NCI-H1694 treated with DMSO at 0.1 percent for 48 hours (cell line): ENCODE data around the gene OTOP2.

Experiments used
- DNase-seq: peaks from one replicate; lab custom pipeline; 2025; lab: John Stamatoyannopoulos, UW

OTOP2 gene

DNA sequence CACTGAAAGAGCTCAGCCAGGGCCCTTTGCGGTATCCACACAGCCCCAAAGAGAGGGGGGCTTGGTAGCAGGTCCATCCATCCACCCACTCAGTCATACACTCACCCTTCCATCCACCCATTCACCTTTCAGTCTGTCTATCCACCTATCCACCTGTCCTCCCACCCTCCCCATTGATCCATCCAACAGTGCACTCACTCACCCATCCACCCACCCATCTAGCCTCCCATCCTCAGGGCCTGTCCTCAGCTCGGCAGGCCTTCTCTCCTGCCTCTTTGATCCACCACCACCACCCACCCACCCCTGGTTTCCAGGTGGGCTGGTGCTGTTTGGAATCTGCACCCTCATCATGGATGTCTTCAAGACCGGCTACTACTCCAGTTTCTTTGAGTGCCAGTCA lies 1.2 kb downstream of the OTOP2 start:
- no peak for DNase-seq

DNA sequence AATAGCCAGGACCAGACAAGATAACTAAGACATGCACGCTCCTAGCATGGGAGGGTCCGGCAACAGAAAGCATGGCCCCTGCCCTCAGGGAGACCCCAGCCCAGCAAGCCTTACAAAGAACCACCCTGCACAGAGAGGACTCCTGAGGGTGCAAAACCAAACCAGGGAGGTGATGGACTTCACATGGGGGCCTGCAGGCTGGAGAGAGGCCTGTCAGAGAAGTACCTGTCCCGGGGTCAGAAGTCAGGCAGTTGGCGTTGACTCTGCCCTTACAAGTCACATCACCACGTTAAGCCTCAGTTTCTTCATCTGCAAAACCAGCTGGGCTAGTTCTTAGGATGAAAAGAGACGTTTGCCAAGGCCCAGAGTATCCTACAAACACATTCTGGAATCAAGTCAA lies 4.7 kb downstream of the OTOP2 start:
- DNase-seq: no peak

DNA sequence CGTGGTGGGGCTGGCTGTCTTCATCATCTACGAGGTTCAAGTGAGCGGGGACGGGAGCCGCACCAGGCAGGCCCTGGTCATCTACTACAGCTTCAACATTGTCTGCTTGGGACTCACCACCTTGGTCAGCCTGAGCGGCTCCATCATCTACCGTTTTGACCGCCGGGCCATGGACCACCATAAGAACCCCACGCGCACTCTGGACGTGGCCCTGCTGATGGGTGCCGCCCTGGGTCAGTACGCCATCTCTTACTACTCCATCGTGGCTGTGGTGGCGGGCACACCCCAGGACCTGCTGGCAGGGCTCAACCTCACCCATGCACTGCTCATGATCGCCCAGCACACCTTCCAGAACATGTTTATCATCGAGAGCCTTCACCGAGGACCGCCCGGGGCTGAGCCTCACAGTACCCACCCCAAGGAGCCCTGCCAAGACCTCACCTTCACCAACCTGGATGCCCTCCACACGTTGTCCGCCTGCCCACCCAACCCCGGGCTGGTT lies 6.5 kb downstream of the OTOP2 start:
- DNase-seq: no peak

DNA sequence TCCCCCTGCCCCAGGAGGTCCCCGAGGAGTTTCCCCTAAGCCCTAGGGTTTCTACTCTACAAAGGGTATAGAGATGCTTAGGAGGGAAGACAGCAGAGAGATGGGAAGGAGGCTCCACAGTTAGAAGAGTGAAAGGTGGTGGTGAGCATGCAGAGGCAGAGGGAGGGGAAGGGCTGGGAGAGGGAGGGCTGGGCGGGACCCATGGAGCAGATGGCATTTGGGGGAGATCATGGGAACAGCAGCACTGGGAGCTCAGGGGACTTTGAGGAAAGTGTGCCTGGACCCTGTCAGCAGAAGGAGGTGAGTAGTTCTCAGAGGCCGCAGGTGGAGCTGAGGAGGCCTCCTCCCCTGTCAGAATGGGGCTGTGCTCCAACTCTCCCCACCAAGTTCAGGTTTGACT lies 11.0 kb downstream of the OTOP2 start:
- no peak for DNase-seq

DNA sequence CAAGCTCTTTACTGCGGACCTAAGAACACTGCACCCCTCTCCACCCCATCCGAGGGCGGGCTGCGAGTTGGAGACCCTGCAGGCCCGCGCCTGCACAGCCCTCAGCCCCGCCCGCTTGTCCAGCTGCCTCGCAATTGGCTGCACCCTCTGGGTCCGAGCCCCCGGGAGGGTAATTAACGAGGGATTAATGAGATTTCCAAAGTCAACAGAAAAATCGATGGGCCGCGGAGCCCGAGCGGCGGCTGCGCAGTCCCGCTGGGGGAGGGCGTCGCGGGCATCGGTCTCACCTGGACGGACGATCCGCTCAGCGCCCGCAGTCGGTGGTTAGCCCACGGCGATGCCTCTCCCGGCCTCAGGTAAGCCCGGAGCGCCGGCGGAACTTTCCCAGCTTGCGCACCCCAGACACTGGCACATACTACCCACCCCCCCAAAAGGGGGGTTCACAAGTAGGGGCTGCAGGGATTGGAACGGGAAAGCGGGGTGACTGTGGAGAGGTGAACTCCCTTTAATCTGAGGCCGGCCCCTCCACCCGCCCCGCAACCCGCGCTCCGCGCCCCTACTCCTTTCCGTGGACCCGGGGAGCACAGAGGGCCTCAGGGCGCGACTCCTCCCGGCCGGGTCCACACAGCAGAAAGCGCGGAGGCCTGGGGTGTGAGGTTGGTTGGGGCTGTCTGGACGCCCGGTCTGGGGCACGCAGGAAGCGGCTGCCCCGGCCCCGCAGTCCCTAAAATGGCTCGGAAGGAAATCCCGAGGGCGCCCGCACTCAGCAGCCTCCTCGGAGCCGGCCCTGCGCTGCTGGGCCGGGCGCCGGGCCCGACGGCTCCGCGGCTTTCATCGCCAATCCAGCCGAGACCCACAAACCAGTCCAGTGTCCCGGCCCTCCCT lies 11.8 kb downstream of the OTOP2 start, which contains the start of gene OTOP3:
Gene OTOP3, plus strand, starts transcription at position 314 of the 885 bp plus-strand sequence. Its CDS starts 24 bp downstream, at position 338.
- no peak for DNase-seq

DNA sequence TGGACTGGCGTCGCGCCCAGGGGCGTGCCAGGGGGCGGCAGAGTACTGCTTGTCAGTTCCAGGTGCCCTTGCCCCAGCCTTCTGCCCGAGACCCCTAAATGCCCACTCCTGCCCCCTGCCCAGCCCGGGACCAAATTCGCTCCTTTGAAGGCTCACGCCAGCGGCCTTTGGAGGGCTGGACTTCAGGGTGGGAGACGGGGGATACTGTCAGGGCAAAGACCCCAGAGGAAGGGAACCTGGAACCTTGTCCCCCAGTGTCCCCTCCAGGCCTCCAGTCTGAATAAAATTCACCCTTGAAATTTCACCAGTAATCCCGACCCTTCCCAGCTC lies 12.4 kb downstream of the OTOP2 start:
- DNase-seq: no peak

DNA sequence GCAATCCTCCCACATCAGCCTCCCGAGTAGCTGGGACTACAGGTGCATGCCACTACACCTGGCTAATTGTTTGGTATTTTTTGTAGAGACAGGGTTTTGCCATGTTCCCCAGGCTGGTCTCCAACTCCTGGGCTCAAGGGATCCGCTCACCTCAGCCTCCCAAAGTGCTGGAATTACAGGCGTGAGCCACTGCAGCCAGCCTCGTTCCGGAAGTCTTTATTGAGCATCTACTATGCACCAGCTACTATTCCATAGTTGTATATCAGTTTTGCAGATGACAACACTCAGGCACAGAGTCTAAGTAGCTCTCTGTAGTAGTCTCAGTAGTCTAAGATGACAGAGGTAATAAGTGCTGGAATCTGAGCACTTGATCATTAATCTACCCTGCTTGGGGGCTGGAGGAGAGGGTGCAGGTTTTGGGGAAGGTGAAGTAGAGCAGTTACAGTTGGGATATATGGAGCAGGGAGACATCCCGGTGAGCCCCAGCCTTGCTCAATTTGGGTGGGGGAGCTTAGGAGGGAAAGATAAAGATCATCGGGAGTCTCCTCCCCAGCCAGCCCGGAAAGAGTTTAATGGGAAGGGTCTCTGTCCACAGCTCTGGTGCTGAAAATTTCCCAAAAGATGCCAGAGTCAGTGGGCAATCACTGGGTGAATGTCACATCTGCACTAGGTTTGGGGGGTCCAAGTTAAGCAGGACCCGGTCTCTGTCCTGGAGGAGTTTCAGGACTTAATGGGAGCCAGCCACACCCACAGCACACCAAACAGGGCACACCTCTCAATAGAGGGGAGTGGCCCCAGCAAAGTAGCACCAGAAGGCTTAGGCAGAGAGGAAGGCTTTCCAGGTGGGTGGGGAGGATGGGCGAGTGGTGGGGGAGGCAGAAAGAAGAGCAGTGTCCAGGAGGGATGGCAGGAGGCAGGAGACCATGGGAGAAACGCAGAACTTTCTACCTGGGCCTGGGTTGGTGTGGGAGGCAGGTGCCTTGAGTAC lies 13.3 kb downstream of the OTOP2 start:
- DNase-seq: no peak

DNA sequence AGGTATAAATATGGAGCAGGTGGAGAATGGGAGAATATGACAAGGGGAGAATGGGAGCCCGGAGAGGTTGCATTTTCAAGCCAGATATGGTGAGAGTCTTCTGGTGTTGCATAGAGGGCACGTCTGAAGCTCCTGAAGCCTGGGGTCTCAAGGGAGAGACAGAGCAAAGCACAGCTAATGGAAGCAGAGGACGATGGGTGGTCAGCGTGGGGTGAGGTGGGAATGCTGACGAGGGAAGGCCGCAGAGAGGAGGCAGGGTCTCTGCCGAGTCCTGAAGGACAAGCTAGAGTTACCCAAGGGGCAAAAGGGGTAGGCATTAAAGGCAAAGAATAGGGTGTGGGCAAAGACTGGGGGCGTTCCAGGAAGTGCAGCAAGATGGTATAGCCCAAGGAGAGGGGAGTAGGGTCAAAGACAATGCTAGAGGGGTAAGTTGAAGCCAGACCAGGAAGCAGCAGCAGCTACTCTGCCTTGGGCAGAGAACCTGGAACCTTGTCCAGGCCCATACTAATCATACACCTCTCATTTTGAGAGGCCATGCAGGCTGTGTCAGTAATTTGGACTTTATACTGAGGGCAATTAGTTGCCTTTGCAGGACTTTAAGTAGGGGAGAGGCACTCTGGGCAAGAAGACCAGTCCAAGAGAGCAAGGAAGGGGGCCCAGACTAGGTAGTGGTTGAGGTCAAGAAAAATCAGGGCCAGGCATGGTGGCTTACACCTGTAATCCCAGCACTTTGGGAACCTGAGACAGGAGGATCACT lies 14.3 kb downstream of the OTOP2 start:
- DNase-seq: no peak

DNA sequence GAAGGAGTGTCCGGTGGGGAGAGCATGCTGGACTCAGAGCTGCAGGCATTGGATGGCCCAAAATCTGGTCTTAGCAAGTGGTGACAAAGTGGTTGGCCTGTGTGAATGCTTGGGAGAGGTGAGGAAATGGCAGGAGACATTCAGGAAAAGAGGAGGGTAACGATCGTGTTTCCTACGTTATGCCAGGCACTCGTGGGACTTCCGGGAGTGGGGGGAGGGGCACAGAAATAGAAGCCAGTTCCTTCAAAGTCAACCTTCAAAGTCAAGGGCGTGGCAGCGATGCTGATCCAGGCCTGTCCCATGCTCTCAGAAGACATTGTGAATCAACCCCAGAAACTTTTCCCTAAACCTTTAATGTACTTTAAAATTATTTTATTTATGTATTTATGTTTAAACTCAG lies 15.5 kb downstream of the OTOP2 start:
- no peak for DNase-seq

DNA sequence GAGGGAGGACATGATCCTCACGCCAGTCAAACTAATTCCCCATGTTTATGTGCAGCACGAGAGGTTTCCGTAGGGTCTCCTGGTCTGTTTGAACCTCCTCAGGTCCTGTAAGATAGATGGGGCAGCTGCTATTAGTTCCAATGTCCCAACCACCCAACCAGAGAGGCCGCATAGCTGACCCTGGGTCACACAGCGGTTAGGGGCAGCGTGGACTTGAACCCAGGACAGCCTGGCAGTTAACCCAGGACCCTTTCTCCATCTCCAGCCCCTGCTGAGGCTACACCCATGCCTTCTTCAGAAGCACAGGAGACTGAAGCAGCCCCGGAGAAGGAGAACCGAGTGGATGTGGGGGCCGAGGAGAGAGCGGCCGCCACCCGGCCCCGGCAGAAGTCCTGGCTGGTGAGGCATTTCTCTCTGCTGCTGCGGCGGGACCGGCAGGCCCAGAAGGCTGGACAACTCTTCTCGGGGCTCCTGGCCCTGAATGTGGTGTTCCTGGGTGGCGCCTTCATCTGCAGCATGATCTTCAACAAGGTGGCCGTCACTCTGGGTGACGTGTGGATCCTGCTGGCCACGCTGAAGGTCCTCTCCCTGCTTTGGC lies 17.2 kb downstream of the OTOP2 start:
- no peak for DNase-seq

DNA sequence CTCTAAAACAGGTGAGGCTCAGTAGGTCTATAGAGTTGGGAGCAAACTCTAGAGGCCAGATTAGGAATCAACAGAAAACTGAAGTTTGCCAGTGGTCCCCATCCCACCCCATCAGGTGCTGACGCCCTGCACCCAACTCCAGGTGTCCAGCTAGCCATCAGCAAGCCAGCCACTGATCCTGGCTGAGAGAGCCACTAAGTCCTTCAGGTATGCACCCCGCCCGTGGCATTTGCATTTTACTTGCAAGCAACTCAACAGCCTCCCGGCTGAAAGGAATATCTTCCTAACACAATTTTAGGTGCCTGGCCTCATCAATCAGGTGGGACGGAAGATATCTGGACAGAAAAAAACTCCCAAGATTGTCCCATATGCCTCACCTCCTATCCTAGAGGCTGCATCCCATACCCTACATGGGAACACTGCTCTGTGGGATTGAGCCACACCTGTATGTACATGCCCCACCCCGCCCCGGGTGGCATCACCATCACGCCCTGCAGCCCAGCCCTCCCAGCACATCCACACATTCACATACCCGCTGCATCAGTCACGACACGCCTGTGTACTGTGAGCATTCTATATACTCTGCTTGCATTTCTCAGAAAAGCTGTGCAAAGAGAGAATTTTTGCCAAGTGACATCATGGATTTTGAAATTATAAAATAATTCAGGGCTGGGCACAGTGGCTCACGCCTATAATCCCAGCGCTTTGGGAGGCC lies 19.9 kb downstream of the OTOP2 start:
- DNase-seq: no peak

DNA sequence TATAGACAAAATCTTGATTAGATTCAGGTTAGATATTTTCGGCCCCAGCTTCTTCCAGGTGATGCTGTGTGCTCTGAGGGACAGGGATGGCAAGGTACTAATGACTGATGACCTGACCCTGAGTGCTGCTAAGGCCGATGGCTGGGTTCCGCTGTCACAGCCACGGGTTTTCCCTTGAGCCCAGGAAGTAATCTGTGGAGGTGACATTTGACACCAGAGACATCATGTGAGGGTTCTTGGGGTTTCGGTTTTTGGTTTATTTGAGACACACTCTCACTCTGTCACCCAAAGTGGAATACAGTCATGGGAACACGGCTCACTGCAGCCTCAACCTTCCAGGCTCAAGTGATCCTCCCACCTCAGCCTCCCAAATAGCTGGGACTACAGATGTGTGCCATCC lies 21.5 kb downstream of the OTOP2 start:
- no peak for DNase-seq

DNA sequence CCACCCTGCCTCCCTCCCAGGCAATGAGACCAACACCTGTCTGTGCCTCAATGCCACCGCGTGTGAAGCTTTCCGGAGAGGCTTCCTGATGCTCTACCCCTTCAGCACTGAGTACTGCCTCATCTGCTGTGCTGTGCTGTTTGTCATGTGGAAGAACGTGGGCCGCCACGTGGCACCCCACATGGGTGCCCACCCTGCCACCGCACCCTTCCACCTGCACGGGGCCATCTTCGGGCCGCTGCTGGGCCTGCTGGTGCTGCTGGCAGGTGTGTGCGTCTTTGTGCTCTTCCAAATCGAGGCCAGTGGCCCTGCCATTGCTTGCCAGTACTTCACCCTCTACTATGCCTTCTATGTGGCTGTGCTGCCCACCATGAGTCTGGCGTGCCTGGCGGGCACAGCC lies 22.6 kb downstream of the OTOP2 start:
- no peak for DNase-seq

DNA sequence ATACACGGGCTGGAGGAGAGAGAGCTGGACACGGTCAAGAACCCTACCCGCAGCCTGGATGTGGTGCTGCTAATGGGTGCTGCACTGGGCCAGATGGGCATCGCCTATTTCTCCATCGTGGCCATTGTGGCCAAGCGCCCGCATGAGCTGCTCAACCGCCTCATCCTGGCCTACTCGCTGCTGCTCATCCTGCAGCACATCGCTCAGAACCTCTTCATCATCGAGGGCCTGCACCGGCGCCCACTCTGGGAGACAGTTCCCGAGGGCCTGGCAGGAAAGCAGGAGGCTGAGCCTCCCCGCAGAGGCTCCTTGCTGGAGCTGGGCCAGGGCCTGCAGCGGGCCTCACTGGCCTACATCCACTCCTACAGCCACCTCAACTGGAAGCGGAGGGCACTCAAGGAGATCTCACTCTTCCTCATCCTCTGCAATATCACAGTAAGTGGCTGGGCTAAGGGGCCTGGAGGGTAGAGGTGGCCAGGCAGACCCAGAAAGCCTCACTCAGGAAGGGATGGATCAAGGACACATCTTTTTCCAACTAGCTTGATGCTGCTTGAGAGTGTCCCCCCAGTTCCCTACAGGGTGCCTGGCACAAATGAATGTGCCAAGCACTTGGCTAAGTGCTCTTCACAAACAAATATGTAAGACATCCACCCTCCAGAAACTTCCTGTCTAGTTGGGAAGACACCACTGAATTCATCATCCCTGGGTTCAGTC lies 23.1 kb downstream of the OTOP2 start:
- no peak for DNase-seq

DNA sequence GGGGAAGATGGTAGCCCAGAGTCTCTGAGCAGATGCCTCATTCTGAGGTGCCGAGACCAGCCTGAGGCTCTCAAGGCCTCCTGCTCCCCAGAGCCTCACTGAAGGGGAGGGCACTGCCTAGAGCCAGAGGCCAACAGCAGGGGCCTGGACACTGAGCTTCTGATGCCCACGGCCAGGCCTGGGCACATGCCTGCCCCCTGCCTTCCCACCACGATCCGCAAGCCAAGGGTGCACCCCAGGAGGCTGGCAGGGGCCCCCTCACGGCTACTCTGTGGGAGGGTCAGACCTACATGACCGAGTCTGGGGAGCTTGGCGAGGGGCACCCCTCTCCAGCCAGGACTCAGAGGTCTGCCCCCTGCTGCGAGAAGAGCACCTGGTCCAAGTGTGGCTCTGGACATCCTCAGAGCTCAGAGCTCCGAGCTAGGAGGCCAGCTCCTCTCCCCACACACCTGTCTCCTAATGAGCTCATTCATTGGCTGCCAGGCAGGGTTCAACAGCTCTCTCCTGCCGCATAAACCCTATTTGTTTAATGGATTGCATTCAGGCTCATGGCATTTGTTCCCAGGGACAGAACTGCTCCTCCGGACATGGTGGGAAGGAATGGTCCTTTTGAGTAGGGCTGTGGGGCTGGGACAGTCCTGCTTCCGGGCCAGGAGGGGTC lies 25.5 kb downstream of the OTOP2 start:
- no peak for DNase-seq

DNA sequence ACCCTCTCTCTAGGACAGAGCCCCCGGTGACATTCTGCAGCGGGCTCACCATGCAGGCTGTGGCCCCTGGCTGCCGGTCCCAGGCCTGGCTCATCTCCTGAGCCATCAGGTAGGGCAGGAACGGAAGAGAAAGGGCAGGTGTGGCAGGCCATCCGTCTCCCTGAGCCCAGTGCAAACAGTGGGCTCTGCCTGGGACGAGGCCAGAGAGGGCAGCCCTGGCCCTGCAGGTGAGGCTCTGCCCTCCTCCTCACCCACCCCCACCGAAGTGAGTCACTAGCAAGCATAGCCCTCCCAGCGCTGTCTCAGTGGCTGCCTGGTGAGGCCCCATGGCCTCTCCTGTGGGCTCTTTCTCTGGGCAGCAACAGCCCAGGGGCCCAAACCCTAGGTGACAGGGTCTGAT lies 26.1 kb downstream of the OTOP2 start:
- DNase-seq: no peak

DNA sequence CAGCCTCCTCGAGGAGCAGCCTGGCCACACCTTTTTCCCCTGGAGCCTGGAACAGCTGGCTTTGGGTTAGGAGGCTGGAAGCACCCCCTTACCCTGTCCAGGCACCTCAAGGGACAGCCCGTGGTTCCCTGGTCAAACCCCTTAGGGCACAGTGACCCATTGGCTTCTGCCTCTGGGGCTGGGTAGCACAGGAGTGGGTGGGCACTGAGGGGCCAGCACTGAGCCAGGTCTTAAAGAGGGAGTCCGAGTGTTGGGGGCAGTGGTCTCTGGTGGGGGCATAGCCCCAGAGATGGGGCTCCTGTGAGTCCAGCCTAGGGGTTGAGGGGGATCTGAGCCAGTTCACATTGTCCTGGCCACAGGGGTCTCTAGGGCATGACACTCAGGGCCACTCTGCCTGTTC lies 27.0 kb downstream of the OTOP2 start:
- DNase-seq: no peak

DNA sequence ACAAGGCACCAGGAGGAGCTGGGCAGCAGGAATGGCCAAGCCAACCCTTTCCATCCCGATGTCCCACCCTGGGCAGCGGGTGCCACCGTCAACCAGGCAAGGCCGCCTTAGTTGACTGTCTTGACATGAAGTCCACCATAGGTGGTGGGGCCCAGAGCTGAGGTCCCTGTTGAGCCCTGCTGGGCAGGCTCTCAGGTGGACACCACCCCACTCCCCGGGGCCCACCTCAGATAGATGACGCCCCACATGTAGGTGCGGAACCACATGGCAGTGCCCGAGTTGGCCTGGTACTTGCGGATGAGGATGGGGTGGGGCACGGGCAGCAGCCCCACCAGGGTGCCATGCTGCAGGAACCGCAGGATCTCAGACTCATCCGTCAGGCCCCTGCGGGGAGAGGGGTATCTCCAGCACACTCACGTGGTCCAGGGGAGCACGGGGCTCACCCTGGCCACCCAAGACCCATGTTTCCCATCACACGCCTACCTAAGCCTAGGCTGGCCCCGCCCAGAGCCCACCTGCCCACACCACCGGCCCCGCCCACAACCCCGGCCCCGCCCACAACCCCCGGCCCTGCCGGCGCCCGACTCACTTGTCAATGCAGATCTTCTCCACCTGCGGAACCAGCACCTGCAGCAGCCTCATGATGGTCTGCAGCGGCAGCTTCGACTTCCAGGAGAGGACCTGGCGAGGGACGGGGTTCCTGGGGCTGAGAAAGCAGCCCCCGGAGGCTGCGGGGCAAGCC lies 27.8 kb downstream of the OTOP2 start:
- DNase-seq: no peak
